Lower lobe of right lung (tissue), 2 donors: ENCODE data around the gene AKAP7. TPM values are rescaled to one million over a fixed set of nuclear protein-coding genes. Genes with fewer than 3 reads are reported as not detected.
A peak's percentile ranks its signal among the peaks of the same experiment; 100 is the strongest.
"Not testable (repeated sequence)": the region's sequence is repeated elsewhere in the genome, so short reads cannot be mapped to it uniquely, and the experiment has no call there.

Experiments used
- ATAC-seq, 2 donors: fragments of 200-7000 bp; cut with Tn5 transposase; one replicate each; pipeline ENCODE4 v1.9.1; 2020 to 2022; ENCODE audit warnings: mild to moderate bottlenecking in 2 of 2, moderate library complexity in 2 of 2
- DNase-seq: peaks from one replicate; pipeline ENCODE4 v3.0.0-alpha.2; 2020
- H3K27ac ChIP-seq: fragments of 200-600 bp; one replicate; pipeline ENCODE4 v1.8.0; 2022
- H3K27me3 ChIP-seq: fragments of 200-600 bp; one replicate; pipeline ENCODE4 v1.8.0; 2022; ENCODE audit warnings: low read depth
- H3K36me3 ChIP-seq: fragments of 200-600 bp; one replicate; pipeline ENCODE4 v1.8.0; 2022; ENCODE audit warnings: mild to moderate bottlenecking
- H3K4me1 ChIP-seq: fragments of 200-600 bp; one replicate; pipeline ENCODE4 v1.8.0; 2022
- H3K4me3 ChIP-seq: fragments of 200-600 bp; one replicate; pipeline ENCODE4 v1.8.0; 2022; ENCODE audit warnings: mild to moderate bottlenecking
- H3K9me3 ChIP-seq: fragments of 200-600 bp; one replicate; pipeline ENCODE4 v1.8.0; 2022
- intact Hi-C: fragments of 100-400 bp; cut with DNase I; formaldehyde crosslinking; loops from one replicate; pipeline ENCODE4 v1.11.0; 2022
- total RNA-seq: library from RNA; stranded (reverse); fragmentation: NEBNext Ultra II Directional; extraction: Animal tissue kit (Norgen Biotek cat#: 25700); gene quantifications from one replicate; pipeline ENCODE4 v1.2.1, GENCODE V29; 2021
- TF ChIP-seq, protein P1 (sequence below): fragments of 200-600 bp; IDR thresholded peaks from one replicate; pipeline ENCODE4 v1.8.0; 2022; ENCODE audit warnings: antibody characterized with exemption, mild to moderate bottlenecking
- donor health status: DM: no; HTN: yes; CAD: no; lungs with severe emphysema.

Gene AKAP7
- total RNA-seq, 1 donor from 2014 or later, result 11.0 TPM

- H3K27me3 ChIP-seq, result no peaks in the 10 kb centered on the region
- H3K4me3 ChIP-seq, result no peak overlapping the region
- peaks cover 5% of the 10 kb centered on the region for H3K4me1 ChIP-seq
- H3K36me3 ChIP-seq, result no peaks in the 10 kb centered on the region
- H3K27ac ChIP-seq, result no peak overlapping the region
- intact Hi-C loops, result no loop called here
- TF ChIP-seq, protein P1, sequence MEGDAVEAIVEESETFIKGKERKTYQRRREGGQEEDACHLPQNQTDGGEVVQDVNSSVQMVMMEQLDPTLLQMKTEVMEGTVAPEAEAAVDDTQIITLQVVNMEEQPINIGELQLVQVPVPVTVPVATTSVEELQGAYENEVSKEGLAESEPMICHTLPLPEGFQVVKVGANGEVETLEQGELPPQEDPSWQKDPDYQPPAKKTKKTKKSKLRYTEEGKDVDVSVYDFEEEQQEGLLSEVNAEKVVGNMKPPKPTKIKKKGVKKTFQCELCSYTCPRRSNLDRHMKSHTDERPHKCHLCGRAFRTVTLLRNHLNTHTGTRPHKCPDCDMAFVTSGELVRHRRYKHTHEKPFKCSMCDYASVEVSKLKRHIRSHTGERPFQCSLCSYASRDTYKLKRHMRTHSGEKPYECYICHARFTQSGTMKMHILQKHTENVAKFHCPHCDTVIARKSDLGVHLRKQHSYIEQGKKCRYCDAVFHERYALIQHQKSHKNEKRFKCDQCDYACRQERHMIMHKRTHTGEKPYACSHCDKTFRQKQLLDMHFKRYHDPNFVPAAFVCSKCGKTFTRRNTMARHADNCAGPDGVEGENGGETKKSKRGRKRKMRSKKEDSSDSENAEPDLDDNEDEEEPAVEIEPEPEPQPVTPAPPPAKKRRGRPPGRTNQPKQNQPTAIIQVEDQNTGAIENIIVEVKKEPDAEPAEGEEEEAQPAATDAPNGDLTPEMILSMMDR, result no peak
- peak in 1 of 2 donors; percentile 55 for ATAC-seq
- no peak for DNase-seq
- no peaks in the 10 kb centered on the region for H3K9me3 ChIP-seq
Measured at GRCh38 chr6:131258816-131259476, 123.7 kb downstream of the AKAP7 start.

GRCh38 chr6:131260960-131261359 lies 125.7 kb downstream of the AKAP7 start:
- DNase-seq, H3K4me3 ChIP-seq: not testable (repeated sequence)

DNA sequence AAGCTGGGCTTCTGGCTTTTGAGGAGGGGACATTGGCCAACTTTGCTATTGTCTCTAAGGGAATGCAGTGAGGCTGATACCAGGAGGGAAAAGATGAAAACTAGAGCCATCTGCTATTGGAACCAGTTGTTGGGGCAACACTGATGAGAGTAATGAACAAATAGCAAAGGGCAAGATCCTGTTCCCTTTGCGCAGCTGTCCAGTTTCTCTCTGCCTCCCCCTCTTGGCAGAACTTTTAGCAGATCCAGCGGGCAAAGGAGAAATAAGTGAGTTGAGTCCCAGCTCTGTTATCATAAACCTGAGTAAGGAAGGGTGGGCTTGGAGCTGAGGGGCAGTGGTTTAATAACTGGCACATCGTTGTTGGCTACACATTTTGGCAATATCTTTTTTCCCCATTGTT lies 126.8 kb downstream of the AKAP7 start:
- no peaks in the 10 kb centered on the region for H3K36me3 ChIP-seq
- H3K9me3 ChIP-seq, result no peaks in the 10 kb centered on the region
- no peak overlapping the region for H3K4me3 ChIP-seq
- intact Hi-C loops, result no loop called here
- no peaks in the 10 kb centered on the region for H3K27me3 ChIP-seq
- H3K4me1 ChIP-seq, result peaks cover 5% of the 10 kb centered on the region
- ATAC-seq (no peak), DNase-seq (no peak)
- TF ChIP-seq, protein P1, result no peak
- H3K27ac ChIP-seq, result no peak overlapping the region

More at GRCh38 chr6:131260960-131261359, 125.7 kb downstream of the AKAP7 start:
- H3K36me3 ChIP-seq, H3K27me3 ChIP-seq, H3K4me1 ChIP-seq, intact Hi-C loops, H3K9me3 ChIP-seq, ATAC-seq, H3K27ac ChIP-seq: not testable (repeated sequence)

- DNase-seq, result no peak
- H3K27me3 ChIP-seq, result no peaks in the 10 kb centered on the region
- H3K9me3 ChIP-seq, result peaks cover 4% of the 10 kb centered on the region
- H3K4me1 ChIP-seq, result no peaks in the 10 kb centered on the region
- no peak overlapping the region for H3K27ac ChIP-seq
- H3K4me3 ChIP-seq, result no peak overlapping the region
- ATAC-seq, result no peak
- intact Hi-C loops, result no loop called here
- no peaks in the 10 kb centered on the region for H3K36me3 ChIP-seq
- TF ChIP-seq, protein P1, result no peak
Measured at GRCh38 chr6:131265939-131266338, 130.7 kb downstream of the AKAP7 start.

- TF ChIP-seq, protein P1, result no peak
- H3K27me3 ChIP-seq, result no peaks in the 10 kb centered on the region
- H3K27ac ChIP-seq, result peak overlapping the region; percentile 5
- H3K9me3 ChIP-seq, result peaks cover 4% of the 10 kb centered on the region
- intact Hi-C loops, result no loop called here
- peak; percentile 53 to 90 for ATAC-seq
- no peak for DNase-seq
- H3K4me3 ChIP-seq, result no peak overlapping the region
- H3K36me3 ChIP-seq, result no peaks in the 10 kb centered on the region
- H3K4me1 ChIP-seq, result no peaks in the 10 kb centered on the region
Measured at GRCh38 chr6:131268303-131268702, 133.0 kb downstream of the AKAP7 start.

GRCh38 chr6:131269565-131270391 lies 134.5 kb downstream of the AKAP7 start:
- Histone ChIP-seq H3K27ac (no peak overlapping the region), H3K36me3 (no peaks in the 10 kb centered on the region), H3K9me3 (peaks cover 4% of the 10 kb centered on the region), H3K4me3 (no peak overlapping the region), H3K27me3 (no peaks in the 10 kb centered on the region), H3K4me1 (no peaks in the 10 kb centered on the region)
- DNase-seq, result no peak
- intact Hi-C loops, result no loop called here
- TF ChIP-seq, protein P1, result no peak
- no peak for ATAC-seq
